WTC11 (cell line): ENCODE results near the gene KRTAP10-9.

Experiments used
- CTCF ChIP-seq: fragments of 200-600 bp; IDR thresholded peaks from 2 replicates; pipeline ENCODE4 v1.8.0; 2022; ENCODE audit warnings: antibody characterized with exemption
- ETV6 ChIP-seq: sonication (generic); formaldehyde crosslinking; IDR thresholded peaks from 2 replicates; pipeline ENCODE4 v1.8.1; 2022; ENCODE audit warnings: mild to moderate bottlenecking, missing genetic modification reagents
- STAT6 ChIP-seq: sonication (generic); formaldehyde crosslinking; conservative IDR thresholded peaks from 2 replicates; pipeline ENCODE4 v1.8.1; 2023; ENCODE audit warnings: mild to moderate bottlenecking, low read depth, missing genetic modification reagents, moderate library complexity
- USF2 ChIP-seq: sonication (generic); formaldehyde crosslinking; IDR thresholded peaks from 2 replicates; pipeline ENCODE4 v1.8.1; 2023; ENCODE audit warnings: mild to moderate bottlenecking, missing genetic modification reagents, moderate library complexity
- ZBTB21 ChIP-seq: sonication (generic); formaldehyde crosslinking; IDR thresholded peaks from 2 replicates; pipeline ENCODE4 v1.8.1; 2023; ENCODE audit warnings: mild to moderate bottlenecking, missing genetic modification reagents, borderline replicate concordance
- ZBTB43 ChIP-seq: sonication (generic); formaldehyde crosslinking; IDR thresholded peaks from 2 replicates; pipeline ENCODE4 v1.8.1; 2023; ENCODE audit warnings: mild to moderate bottlenecking, missing genetic modification reagents
- ZNF263 ChIP-seq: sonication (generic); formaldehyde crosslinking; IDR thresholded peaks from 2 replicates; pipeline ENCODE4 v1.8.1; 2022; ENCODE audit warnings: low read depth, mild to moderate bottlenecking, moderate library complexity, missing genetic modification reagents

GRCh38 chr21:44658913-44659595, 32.2 kb downstream of the KRTAP10-9 start:
- TF ChIP-seq USF2 (no peak), CTCF (no peak), ZBTB43 (CRISPR knock-in tag) (no peak), ZNF263 (no peak), STAT6 (CRISPR knock-in tag) (no peak), ETV6 (CRISPR knock-in tag) (no peak), ZBTB21 (no peak)
